ENCODE measurements around the gene TNS3.

The TNS3 gene

DNA sequence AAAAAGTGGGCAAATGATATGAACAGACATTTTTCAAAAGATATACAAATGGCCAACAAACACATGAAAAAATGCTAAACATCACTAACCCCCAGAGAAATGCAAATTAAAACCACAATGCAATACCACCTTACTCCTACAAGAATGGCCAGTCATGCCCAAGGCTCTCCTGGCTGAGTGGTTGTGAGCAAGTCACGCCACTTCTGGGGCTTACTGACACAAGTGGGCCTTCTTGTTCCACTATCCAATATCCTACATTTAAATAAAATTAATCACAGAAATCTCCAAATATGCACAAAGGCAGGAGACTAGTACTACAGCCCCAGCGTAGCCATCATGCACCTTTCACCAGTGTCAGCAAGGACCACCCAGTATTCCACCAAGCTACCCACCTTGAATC, 181.9 kb downstream of the TNS3 start:
- DNase-seq, result no peak

DNA sequence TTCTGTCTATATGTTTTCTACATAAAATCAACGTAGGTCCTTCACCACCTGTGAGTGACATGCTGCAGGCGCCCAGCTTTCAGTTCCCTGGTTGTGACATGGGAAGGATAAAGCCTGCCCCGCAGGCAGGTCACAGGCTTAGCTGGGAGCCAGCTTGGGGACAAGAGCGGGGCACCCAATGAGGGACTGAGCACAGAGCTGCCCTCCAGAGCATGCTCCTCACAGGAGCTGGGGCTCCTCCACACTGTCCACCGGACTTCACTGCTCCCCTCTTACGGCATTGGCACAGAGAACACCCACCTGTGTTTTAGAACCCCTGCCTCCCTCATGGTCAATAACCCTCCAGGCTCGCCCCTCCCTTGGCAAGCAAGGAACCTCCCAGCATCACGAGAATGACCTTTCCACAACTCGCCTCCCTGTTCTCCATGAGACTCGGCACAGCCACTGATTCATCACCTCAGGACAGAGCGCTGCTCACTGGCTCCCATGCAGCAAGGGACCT, 187.1 kb downstream of the TNS3 start:
- no peak for DNase-seq

DNA sequence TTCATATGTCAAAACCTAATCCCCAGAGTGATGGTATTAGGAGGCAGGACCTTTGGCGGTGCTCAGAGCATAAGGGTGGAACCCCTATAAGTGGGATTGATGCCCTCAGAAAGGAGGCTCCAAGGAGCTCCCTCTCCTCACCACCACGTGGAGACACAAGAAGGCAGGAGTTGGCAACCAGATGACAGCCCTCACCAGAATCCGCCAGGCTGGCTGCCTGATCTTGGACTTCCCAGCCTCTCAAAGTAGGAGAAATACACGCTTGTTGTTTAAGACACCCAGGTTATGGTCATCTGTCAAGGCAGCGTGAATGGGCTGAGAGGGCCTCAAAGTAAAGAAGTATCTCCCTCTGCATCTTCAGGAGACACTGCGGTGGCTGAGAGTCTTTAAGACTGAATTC, 187.7 kb downstream of the TNS3 start:
- no peak for DNase-seq

GRCh38 chr7:47393406-47393805, 188.5 kb downstream of the TNS3 start:
- no peak for DNase-seq

GRCh38 chr7:47392241-47392759, 189.6 kb downstream of the TNS3 start:
- DNase-seq, result no peak

- DNase-seq, result no peak
Measured at GRCh38 chr7:47391726-47392125, 190.2 kb downstream of the TNS3 start.

DNA sequence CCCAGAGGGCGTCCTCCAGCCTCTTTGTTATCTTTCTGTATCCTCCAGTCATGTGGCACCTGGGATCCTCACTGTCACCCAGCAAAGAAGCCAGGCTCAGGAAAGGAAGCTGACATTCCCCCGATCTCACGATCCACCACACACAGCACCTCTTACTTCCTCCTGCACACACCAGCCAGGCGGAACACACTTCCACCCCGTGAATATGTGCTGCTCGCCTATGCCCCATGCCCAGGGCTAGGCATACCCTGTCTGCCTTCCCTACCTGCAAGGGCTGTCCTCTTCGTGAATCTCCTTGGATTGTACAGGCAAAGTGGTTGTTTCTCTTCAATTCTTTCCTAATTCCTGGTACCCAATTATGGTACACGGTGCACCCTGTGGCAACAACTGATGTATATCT, 191.0 kb downstream of the TNS3 start:
- no peak for DNase-seq

- no peak for DNase-seq
Measured at GRCh38 chr7:47389923-47390630, 191.8 kb downstream of the TNS3 start.

GRCh38 chr7:47389171-47389922, 192.6 kb downstream of the TNS3 start:
- no peak for DNase-seq

GRCh38 chr7:47387506-47387905, 194.4 kb downstream of the TNS3 start:
- no peak for DNase-seq

GRCh38 chr7:47386273-47386835, 195.6 kb downstream of the TNS3 start:
- no peak for DNase-seq

DNA sequence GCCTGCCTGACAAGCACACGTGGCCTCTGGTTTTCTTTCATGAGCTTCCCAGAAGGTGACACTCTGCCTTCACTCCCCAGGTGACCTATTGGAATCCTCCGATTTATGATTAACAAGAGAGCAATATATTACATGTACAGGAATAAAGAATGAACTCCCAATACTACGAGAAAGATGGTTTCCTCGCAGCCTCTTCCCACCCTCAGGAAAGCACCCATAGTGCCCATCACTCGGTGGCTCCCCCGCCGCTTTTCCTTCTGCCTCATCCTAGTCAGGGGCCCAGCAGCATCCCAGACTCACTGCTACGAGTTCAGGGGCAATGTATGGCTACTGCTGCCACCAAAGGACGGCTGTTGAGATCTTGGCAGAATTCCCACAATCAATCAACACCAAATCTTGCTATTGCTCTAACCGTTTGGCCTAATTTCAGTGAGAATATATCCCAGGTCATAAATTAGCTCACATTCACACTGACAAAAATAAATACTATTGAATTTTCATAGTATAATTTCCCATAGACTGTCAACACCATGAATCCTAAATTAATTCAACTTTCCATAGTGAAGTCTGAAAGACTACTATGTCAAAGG, 196.3 kb downstream of the TNS3 start:
- DNase-seq, result no peak

DNA sequence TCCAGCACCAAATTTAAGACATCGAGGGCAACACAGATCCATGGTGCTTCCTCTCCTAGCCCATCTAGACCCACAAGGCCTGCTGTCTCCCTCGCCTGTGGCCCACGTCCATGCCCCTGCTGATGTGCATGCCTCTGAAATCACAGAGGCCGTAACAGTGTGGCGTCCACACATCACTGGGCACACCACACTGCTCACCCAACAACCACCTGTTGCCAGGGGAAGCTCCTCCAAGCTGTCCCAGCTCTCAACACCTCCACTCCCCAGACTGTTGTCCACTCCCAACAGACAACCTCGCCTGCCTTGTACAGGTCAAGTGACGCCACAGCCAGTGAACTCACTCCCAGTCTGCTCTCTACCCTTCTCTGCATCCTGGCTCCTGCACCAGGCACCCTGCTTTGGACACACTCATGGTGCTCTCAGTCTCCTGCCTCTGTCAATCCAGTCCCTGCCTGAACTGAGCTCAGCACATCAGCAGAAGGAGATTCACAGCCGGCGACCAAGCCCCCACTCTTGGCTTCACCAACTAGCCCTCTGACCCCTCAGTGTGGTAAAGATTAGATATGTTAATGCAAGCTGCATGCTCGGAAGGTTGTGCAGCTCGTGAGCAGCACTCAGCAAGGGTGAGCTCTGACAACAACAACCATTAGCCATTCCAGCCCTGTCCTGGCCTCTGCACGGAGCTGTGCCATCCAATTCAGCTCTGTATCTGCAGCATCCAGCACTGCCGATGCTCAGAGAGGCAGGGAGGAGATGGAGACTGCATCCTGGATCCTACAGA, 197.0 kb downstream of the TNS3 start:
- no peak for DNase-seq

DNA sequence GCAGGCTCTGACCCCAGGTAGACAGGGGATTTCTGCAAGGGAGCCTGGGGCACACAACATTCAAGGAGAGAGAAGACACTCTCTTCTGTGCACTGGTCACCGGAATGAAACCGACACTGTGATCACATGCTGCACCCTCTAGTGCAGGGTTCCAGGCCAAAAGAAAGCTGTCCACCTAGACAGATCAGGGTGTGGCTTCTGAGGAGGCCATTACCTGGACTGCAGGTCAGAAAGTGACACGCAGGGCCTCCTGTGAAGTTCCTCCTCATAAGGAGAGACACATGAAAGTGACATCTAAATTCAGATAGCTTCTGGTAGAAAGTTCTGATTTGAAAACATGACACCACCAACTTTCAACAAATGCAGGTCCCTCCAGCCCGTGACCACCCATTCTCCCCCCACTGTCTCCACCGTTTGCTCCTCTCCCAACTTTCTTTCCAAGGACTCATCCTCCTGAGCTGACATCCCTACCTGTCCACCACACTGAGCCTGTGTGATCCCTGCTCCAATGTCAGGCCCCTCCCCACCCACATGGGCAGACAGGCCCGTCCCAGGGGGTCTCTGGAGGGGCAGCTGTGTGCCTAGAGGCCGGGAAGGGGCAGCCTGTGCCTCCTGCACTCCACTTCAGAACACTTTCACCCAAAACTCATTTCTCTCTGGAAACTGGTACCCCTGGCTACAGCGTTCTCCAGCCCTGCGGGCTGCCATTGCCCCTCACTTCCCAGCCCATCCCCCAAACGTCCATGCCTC, 198.0 kb downstream of the TNS3 start:
- DNase-seq, result no peak

DNA sequence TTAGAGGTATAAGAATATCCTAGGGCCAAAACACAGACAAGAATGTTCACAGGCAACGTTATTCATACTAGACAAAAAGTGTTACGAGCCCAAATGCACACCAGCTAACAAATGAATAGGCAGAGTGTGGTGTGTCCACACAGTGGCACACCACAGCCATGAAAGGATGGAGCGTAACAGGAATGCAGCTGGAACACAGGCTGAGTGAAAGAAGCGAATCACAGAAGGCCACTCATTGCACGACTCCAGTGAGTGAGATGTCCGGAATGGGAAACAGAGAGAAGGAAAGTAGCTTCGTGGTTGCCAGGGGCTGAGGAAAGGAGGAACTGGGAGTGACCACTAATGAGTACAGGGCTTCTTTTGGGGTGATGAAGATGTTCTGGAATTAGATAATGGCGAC, 198.8 kb downstream of the TNS3 start:
- no peak for DNase-seq

DNA sequence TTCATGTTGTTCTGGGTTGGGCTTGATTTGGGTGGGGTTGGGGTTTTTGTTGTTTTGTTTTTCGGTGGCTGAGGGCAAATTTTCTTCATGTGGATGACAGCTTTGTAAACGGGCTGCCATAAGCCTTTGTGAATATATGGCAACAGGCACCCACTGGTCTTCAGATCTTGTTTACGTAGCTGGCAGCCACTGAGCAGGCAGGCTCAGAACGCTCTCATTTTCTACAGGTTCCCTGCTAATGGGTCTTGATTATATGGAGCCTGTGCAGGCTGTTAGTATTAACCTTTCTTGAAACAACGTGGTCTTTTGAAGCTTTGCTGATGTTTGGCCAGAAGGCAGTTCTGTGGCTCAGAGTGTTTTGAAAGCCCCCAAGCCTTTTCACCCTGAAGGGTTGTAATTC, 199.7 kb downstream of the TNS3 start:
- DNase-seq, result no peak

- no peak for DNase-seq
Measured at GRCh38 chr7:47381134-47381495, 200.8 kb downstream of the TNS3 start.

DNA sequence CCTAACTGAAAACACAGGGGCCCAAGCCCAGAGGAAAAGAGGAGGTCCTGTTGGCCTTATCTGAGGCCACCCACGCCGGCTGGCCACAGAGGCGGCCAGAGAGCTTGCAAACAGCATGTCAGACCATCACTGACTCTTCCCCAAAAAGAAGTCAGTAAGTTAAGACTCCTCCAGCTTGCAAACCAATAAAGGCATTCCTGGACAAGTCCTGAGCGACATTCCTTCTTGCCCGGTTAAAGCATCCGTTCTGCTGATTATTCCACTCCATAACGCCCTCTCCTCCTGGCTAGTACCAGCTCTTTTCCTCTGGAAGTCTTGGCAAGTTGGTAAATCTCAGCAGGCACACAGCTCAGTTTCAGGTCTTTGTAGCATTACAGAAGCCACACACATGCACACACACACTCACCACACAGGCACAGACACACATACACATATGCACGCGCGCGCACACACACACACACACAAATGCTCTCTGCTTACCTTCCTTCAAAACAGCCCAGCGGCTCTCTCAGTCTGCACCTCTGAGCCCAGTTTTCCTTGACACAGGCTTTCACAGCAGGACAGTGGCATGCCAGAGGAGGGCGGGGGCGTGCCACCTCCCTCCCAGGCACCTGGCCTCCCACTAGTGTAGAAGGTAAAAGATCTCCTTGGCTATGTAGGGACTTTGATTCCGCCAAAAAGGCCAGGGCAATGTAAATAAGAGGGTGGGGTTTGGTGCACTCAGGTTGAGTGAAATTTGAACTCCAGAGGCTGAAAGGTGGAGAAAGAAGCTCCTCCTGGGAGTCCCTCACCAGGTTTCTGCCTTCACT, 201.4 kb downstream of the TNS3 start:
- no peak for DNase-seq

GRCh38 chr7:47379629-47380324, 202.1 kb downstream of the TNS3 start:
- no peak for DNase-seq

GRCh38 chr7:47378728-47379395, 203.0 kb downstream of the TNS3 start:
- no peak for DNase-seq
